ENCODE measurements around the gene ARMC7.
"Not testable (repeated sequence)": the region's sequence is repeated elsewhere in the genome, so short reads cannot be mapped to it uniquely, and the experiment has no call there.

Gene ARMC7

GRCh38 chr17:75064460-75064859, 45.3 kb upstream of the ARMC7 start:
- TF ChIP-seq CTCF (IDR thresholded peaks at IDR 0.05; ENCODE audit: low read depth, low read length) = no peak
- H3K4me3 ChIP-seq (ENCODE audit: low read depth, low read length) = no peak overlapping the region

DNA sequence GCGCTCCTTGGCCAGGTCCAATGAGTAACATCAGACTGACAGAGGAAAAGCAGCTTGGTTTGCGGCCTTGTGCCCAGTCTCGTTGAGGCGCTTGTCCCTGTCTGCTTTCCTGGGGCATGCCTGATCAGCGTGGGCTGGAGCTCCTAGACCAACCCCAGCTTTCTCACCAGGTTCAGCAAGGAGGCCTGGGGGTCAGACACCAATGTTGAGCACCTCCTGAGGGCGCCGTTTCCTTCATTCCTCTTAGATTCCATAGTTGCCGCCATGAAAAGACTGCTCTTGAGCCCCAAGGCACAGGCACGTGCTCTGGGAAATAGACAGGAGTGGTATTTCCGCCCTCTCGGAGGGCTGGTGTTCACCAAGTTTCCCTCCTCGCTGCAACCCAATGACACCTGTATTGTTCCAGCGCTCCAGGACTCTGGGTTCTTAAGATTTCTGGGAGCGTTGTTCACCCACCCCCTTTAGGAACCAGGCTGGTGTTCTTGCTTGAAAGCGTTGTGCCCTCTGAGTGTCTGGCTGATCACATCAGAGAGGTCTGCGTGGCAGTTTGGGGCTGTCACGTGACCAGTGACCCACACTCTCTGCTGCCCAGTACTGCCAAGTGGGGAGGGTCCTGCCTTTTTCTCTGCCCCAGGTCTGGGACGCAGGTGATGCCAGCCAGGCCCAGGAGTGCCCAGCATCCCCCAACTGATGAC, 44.8 kb upstream of the ARMC7 start:
- H3K4me3 ChIP-seq (ENCODE audit: low read depth, low read length) = no peak overlapping the region
- TF ChIP-seq CTCF (IDR thresholded peaks at IDR 0.05; ENCODE audit: low read depth, low read length) = no peak

- H3K4me3 ChIP-seq (ENCODE audit: low read depth, low read length) = no peak overlapping the region
- TF ChIP-seq CTCF (IDR thresholded peaks at IDR 0.05; ENCODE audit: low read depth, low read length) = no peak
Observed at GRCh38 chr17:75065562-75066151, 44.1 kb upstream of the ARMC7 start.

DNA sequence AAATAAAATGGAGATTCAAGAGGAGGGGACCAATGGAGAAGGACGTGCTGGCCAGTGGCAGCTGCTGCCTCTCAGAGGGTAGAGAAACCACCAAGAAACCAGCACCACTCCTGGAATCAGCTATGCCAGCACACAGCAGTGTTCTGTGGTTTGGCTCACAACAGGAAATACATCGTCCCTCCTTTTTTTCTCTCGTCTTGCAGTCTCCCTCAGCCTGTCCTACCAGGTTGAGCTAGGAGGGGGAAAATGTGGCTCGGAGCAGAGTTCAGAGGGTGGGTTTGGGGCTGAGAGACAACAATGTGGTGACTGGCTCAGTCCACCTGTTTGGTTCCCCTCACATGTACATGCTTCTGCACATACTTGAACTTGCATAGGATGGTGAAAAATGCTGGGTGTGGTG, 41.9 kb upstream of the ARMC7 start:
- no peak overlapping the region for H3K4me3 ChIP-seq (ENCODE audit: low read depth, low read length)

GRCh38 chr17:75068750-75069149, 41.0 kb upstream of the ARMC7 start:
- H3K4me3 ChIP-seq (ENCODE audit: low read depth, low read length) = no peak overlapping the region
- TF ChIP-seq CTCF (IDR thresholded peaks at IDR 0.05; ENCODE audit: low read depth, low read length) = no peak

More for the DNA sequence above, 41.9 kb upstream of the ARMC7 start:
- TF ChIP-seq CTCF (IDR thresholded peaks at IDR 0.05; ENCODE audit: low read depth, low read length) = no peak

GRCh38 chr17:75069783-75070182, 40.0 kb upstream of the ARMC7 start:
- 0 out of 2 replicates have a peak, but pooled peaks have one; percentile 14 for TF ChIP-seq CTCF (IDR thresholded peaks at IDR 0.05; ENCODE audit: low read depth, low read length)
- H3K4me3 ChIP-seq (ENCODE audit: low read depth, low read length) = no peak overlapping the region

DNA sequence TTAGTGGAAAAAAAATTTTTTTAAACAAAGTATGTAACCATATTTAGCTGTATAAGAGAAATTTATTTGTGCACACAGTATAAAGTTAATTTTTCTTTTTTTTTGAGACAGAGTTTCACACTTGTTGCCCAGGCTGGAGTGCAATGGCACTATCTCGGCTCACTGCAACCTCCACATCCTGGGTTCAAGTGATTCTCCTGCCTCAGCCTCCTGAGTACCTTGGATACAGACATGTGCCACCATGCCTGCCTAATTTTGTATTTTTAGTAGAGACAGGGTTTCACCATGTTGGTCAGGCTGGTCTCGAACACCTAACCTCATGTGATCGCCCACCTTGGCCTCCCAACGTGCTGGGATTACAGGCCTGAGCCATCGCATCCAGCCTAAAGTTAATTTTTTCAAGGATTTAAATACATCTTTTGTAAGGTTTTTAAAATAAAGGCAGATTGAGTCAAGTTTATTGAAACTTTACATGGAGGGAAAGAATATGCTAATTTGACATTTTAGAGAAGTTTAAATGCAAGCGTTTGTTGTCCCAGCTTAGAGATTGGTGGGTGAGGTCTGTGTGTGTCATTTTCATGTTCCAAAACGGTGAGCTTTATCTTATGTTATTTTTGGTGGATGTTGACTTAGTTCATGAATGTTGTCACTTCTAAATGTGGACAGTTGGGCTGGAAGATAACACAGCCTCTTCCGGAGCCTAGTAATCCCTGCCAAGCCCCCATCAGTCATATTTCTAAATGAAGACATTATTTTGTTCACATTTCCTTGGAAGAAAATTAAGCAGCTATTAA, 38.1 kb upstream of the ARMC7 start:
- H3K4me3 ChIP-seq (ENCODE audit: low read depth, low read length) = not testable (repeated sequence)

DNA sequence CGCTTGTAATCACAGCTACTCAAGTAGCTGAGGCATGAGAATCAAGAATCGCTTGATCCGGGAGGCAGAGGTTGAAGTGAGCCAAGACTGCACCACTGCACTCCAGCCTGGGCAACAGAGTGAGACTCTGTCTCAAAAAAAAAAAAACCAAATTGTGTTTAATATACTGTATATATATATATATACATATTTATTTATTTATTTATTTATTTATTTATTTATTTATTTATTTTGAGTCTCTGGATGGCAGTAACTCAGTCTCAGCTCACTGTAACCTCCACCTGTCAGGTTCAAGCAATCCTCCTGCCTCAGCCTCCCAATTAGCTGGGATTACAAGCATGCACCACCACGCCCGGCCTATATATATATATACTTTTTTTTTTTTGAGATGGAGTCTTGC, 36.9 kb upstream of the ARMC7 start:
- H3K4me3 ChIP-seq (ENCODE audit: low read depth, low read length) = not testable (repeated sequence)

All from WI38 (cell line).